HG03108 (cell line): ENCODE results near the gene TJP3.
A peak's percentile ranks its signal among the peaks of the same experiment; 100 is the strongest.
"Not testable (repeated sequence)": the region's sequence is repeated elsewhere in the genome, so short reads cannot be mapped to it uniquely, and the experiment has no call there.

ENCODE experiments used
- ATAC-seq: cut with Tn5 transposase; IDR thresholded peaks from one replicate; pipeline ENCODE4 v1.9.1; 2021; ENCODE audit warnings: moderate library complexity; ENCODE audit not compliant: unreplicated experiment

Gene TJP3

DNA sequence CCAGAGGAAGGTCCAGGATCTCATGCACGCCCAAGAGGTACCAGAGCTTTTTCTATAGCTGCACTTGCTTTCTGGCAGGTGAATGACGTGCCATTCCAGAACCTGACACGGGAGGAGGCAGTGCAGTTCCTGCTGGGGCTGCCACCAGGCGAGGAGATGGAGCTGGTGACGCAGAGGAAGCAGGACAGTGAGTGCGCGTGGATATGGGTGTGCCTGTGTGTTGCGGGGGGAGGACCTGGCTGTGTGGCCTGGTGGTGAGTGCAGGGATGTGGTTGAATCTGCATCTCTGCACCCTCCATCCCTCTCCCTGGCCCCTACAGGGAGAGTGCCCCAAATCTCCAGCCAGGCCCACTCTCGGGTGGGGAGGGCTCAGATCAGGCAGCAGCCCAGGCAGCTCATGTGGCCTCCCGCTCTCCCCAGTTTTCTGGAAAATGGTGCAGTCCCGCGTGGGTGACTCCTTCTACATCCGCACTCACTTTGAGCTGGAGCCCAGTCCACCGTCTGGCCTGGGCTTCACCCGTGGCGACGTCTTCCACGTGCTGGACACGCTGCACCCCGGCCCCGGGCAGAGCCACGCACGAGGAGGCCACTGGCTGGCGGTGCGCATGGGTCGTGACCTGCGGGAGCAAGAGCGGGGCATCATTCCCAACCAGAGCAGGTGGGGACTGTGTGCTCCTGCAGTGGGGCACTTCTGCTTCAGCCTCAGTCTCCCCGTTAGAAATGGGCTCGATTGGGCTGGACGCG is 30.5 kb downstream of the TJP3 start:
- ATAC-seq: no peak

DNA sequence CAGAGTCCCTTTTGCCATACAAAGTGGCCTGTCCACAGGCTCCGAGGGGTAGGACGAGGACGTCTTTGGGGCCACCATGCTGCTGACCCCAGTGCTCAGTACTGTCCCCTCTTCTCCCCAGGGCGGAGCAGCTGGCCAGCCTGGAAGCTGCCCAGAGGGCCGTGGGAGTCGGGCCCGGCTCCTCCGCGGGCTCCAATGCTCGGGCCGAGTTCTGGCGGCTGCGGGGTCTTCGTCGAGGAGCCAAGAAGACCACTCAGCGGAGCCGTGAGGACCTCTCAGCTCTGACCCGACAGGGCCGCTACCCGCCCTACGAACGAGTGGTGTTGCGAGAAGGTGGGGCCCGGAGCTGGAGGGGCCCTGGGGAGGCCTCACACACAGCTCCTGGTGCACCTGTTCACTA is 32.2 kb downstream of the TJP3 start:
- no peak for ATAC-seq

DNA sequence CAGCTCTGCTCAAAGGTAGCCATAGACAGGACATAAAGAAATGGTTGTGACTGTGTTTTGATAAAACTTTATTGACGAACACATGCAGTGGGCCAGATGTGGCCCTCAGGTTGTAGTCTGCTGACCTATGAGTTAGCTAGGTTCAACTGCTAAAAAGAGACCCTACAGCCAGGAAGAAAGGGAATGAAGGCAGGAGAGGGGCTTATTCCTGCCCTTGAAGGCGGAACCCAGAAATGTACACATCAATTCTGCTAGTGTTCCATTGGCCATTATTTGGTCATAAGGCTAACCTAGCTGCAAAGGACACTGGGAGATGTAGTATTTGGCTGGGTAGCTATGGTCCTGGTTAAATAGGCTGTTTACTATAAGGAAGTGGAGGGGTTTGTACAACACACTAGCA is 35.3 kb downstream of the TJP3 start:
- no peak for ATAC-seq

DNA sequence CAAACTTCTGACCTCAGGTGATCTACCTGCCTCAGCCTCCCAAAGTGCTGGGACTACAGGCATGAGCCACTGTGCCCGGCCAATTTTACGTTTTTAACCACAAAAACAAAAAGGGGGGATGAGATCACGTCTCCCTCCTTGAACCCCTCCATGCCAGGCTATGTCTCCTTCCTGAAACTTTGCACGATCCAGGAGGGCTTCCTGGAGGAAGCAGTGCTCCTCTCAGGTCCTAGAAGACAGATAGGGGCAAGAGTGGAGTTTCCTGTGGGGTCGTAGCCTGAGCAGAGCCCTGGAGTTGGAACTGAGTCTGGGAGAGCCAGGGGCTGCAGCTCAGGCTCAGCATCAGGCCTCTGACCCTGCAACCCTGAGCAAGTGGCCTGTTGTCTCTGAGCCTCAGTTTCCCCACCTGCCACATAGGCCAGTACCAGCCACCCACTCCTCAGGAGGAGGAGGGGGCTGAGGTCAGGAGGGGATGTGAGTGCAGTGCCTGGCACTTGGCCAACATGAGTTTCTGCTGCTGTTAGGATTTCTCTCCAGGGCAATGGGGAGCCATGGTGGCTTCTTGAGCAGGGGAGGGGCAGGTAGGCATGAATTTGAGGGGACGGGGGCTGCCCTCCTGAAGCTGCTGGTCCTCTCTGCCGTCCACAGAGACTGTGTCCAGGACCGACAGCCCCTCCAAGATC is 37.3 kb downstream of the TJP3 start:
- no peak for ATAC-seq

DNA sequence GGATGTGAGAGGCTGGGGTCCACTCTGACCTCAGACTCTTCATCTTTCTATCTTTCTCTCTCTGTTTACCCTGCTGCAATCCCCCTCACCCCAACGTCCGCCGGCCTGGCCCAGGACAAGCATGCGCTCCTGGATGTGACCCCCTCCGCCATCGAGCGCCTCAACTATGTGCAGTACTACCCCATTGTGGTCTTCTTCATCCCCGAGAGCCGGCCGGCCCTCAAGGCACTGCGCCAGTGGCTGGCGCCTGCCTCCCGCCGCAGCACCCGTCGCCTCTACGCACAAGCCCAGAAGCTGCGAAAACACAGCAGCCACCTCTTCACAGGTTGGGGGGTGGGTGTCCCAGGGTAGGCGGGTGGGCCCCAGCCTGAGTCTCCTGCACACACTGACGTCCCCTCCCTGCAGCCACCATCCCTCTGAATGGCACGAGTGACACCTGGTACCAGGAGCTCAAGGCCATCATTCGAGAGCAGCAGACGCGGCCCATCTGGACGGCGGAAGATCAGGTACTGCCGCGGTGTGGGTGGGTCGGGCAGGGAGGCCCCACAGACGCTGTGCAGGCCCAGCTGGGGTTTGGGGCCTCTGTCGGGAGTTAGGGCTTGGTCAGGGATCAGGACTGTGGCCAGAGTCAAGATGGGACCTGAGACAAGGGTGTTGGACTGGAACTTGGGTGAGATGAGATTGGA is 38.3 kb downstream of the TJP3 start:
- no peak for ATAC-seq

DNA sequence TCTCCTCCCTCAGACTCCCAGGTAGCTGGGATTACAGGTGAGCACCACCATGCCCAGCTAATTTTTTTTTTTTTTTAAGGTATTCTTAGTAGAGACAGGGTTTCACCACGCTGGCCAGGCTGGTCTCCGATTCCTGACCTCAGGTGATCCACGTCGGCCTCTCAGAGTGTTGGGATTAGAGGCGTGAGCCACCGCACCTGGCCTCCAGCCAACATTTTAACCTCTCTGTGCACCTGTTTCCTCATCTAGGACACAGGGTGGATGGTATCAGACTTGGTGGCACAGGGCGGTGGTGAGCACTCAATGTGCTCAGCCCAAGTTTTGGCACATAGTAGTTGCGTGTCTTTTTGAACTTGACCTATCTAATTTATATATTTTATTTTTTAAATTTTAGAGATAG is 40.8 kb downstream of the TJP3 start:
- no peak for ATAC-seq

DNA sequence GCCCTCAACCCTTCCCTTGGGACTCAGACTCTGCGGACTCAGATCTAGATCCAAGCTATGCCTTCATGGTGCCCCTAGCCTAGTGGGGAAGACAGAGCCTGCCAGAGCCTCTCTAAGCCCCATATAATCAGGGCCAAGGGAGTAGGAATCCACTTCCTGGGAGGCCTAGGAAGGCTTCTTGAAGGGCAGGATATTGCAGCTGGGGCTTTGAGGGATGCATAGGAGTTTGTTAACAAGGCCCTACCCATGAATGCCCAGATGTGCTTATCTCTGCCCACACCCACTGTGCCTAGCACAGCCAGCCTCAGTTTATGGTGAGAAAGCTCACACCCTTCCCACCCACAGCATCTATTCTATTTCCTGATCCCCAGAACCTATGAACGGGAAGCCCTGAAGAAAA is 42.0 kb downstream of the TJP3 start:
- no peak for ATAC-seq

DNA sequence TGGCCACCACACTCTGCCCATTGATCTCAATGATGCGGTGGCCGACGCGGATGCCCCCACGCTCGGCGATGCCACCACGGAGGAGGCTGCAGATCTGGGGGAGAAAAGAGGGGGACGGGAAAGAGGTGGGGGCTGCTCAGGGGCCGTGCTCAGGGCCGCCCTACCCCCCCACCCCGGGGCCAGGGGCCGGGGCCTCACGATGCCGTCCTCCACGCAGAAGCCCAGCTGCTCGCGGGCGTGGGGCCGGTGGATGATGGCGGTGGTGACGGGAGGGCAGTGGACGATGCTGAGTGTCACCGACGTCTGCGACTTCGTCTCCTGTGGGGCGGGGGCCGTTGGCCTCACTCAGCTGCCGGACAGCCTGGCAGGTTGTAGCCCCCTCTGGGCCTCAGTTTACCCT is 43.1 kb downstream of the TJP3 start:
- no peak for ATAC-seq

DNA sequence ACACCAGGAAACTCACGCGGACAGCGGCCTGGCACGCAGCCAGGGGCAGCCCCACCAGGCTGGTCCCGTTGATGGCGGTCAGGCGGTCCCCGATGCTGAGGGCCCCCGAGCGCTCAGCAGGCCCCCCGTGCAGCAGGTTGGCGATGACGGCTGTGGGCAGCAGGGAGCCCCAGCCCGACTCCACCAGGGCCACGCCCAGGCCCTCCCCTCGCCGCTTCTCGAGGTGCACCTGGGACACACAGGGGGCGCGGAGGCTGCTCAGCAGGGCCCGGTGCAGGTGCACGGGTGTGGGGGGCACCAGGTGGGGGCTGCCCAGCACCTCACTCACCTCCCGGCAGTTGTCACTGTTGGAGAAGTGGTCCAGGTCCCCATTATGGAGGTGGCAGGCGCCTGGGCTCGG is 44.3 kb downstream of the TJP3 start:
- no peak for ATAC-seq

DNA sequence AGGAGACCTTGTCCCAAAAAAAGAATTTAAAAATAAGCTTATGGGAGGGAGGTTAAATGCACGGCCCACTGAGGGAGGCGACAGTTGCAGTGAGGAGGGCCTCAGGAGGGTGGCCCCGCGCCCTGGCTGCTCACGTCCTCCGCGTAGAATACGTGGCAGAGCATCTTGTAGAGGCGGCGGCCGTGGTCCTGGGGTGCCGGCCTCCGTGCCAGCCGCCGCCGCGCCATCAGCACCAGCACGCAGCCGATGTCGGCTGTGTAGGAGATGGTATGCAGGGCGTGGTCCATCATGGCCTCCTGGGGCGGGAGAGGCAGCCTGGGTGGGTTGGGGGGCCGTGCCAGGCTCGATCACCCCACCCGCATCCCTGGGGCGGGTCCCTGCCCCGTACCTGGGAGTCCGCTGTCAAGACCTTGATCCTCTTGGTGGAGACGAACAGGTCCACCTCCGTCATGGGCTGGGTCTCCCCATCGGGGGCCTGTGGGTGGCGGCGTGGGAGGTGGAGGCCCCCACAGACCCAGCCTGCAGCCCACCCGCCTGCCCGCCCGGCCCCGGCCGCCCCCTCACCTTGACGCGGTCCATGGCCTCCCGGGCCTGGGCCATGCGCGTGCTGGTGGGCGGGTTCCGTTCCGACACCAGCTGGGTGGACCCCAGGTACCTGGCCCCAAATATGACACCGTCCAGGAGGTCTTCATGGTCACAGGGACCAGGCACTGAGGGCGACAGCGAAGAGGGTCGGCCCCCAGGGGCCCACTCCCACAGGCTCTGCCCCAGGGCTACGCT is 45.6 kb downstream of the TJP3 start:
- ATAC-seq: no peak

DNA sequence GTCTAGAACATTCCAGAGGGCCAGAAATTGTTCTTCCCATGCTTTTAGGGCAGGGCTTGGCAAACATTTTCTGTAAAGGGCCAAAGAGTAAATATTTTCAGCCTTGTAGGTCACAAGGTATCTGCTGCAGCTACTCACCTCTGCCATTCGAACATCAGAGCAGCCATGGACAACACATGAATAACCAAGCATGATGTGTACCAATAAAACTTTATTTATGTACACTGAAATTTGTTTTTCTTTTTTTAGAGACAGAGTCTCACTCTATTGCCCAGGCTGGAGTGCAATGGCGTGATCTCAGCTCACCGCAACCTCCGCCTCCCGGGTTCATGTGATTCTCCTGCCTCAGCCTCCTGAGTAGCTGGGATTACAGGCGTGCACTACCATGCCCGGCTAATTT is 49.5 kb downstream of the TJP3 start:
- ATAC-seq: not testable (repeated sequence)

DNA sequence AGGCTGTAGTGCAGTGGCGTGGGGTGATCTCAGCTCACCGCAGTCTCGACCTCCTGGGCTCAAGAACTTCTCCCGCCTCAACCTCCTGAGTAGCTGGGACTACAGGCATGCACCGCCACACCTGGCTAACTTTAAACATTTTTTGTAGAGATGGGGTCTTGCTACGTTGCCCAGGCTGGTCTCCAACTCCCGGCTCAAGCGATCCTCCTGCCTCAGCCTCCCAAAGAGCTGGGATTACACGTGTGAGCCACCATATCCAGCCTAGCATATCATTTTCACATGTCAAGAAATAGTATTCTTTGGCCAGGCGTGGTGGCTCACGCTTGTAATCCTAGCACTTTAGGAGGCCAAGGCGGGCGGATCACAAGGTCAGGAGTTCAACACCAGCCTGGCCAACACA is 50.1 kb downstream of the TJP3 start:
- not testable (repeated sequence) for ATAC-seq

DNA sequence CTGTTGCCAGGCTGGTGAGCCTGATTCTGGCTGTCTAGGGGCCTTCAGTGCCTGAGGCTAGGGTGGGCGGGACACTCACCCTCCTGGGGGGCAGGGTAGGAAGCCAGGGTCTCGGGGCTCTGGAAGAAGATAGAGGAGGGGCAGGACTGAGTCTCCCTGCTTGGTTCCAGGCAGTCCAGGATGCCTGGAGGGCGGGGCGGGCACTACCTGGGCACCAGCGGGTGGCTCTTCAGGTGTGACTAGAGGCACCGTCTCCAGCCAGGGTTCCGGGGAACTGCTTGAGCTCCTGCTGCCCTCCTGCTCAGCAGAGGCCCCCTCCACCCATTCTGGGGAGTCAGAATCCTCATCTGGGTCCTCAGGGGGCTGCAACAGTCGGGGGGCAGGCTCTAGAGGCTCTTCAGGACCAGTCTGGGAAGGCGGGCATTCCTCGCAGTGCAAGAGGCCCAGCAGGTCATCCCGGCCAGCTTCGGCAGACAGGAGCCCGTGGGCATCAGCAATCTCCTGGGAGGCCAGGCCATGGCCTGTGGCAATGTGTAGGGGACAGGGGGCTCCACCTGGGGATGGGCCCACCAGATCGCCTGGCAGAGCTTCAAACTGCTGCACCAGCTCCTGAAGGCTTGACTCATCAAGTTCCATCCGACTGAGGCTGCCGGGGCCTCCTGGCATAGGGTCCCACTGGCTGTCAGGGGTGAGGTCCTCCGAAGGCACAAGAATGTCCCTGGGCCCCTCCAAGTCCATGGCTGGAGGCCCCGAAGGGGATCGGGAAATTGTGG is 51.5 kb downstream of the TJP3 start:
- ATAC-seq: no peak

DNA sequence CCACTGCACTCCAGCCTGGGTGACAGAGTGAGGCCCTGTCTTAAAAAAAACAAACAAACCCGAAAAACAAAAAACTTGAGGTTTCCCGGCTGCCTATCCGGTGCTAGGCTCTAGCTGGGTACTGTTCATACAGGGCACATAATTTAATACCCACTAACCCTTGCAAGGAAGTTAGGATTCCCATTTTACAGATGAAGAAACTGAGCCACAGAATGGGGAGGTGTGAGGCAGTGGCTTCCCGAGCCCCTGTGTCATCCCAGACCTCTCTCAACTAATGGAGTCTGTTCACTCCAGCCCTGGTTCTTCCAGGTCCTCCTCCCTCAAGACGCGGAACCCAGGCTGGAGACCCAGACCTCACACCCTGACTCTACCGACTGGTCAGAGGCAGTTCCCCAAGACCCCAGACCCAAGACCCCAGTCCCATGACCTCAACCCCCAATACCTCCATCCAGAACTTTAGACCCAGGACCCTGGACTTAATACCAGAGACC is 52.7 kb downstream of the TJP3 start:
- ATAC-seq: no peak

DNA sequence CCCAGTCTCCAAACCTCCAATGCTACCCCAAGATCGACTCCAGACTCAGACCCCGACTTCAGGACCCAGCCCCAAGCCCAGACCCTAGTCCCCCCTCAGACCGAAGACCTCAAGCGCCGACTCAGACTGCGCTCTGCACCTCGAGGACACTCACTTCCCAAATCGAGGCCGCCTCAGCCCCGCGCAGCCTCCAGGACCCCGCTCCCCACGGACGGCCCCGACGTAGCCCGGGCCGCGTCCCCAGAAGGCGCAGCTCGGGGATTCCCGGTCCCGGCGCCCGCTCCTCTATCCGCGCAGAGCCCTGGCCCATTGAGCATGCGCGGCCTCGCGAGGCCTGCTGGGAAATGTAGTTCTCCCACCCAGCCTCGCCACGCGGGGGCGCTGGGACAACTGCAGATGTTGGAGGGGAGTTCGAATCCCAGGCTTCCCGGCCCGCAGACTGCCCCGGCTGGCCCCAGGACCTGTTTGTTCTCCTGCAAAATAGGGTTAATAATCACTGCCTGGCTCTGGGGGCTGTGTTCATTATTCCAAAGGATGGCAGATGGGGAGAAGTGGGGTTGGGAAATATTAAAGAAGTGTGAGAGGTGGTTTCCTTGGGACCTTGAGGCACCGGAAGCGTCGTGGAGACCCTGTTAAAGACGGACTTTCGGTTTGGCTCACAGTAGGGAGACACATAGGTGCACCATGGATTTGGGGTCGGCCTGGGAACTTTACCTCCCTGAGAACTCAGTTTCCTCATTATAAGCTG is 53.4 kb downstream of the TJP3 start, which contains the start of gene APBA3:
Gene APBA3, minus strand, starts transcription at position 311 of the 748 bp plus-strand sequence. CDS start 1,428 bp downstream, outside the sequence.
- peak; percentile 49 for ATAC-seq

DNA sequence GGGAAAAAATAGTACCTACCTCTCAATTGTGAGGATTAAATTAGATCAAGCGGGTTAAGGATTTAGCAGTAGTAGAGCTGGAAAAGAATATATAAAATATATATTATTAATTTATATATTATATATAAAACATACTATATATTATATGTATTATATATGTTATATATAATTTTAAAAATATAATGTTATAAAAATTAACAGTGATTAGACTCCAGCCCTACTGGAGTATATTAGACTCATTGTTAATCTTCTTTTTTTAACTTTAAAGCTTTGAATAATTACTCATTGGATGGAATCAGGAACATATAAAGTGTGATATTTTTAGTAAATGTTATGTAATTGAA is 53.9 kb downstream of the TJP3 start:
- ATAC-seq: no peak

DNA sequence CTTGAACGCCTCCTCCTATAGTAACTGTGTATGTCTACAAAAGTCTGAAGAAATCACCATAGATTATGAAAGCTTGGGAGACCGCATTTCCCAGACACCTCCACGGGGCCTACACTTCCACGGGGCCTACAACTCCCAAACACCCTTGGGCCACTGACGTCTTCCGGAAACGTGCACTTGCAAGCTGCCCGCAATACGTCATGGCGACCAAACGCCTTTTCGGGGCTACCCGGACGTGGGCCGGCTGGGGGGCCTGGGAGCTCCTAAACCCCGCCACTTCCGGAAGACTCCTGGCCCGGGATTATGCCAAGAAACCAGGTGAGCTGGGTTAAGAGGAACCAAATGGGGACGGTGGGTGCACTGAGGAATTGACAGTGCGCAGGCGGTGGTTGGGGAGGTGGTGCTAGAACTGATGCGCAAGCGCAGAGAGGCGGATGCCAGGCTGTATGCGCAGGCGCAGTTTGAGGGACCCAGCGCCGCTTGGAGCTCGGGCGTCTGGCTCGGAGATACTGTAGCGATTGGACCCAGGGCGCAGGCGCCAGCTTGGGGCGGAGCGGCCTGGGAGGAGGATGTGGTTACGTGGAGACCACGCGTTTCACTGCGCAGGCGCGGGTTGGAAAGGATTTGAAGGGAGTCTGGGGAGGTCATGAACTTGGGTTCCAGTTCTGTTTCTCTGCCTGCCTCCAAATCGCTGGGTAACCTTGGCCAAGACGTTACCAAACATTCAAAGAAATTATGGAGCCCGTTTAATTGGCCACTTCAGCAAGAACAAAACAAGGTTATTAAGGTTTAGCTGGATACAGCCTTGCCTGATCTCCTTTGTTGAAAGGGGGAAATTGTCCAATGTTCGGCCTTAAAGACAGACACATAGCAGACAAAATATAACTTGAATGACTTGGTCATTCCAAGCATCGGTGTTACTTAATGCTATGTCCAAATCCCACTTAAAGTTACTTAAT is 54.6 kb downstream of the TJP3 start, which contains the start of gene MRPL54:
Gene MRPL54, plus strand, starts transcription at position 182 of the 959 bp plus-strand sequence. Its CDS starts 19 bp downstream, at position 201.
- ATAC-seq: peak; percentile 72

DNA sequence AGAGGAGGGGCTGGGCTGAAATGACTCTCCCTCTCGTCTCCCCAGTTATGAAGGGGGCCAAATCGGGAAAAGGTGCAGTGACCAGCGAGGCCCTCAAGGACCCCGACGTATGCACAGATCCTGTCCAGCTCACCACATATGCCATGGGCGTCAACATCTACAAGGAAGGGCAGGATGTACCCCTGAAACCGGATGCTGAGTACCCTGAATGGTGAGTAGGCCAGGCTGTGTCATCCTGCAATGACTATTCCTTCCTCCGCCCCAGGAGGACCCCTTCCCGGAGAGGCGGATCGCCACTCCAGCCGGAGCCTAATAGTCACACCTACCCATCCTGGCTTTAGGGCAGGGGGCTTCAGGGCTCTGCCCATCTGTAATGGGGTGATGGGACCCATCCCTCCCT is 56.9 kb downstream of the TJP3 start:
- no peak for ATAC-seq
